Skeletal muscle satellite cell (primary cell): ENCODE data around the gene NSL1.

ENCODE experiments used
- H3K27me3 ChIP-seq: 2 replicates; pipeline ENCODE4 v1.7.0; 2013; ENCODE audit warnings: low read length; ENCODE audit not compliant: control insufficient read depth, insufficient read depth
- H3K36me3 ChIP-seq: 2 replicates; pipeline ENCODE4 v1.7.0; 2013; ENCODE audit warnings: mild to moderate bottlenecking, control low read depth, low read length; ENCODE audit not compliant: insufficient read depth
- H3K4me1 ChIP-seq: 2 replicates; pipeline ENCODE4 v1.7.0; 2013; ENCODE audit warnings: low read length; ENCODE audit not compliant: control insufficient read depth, insufficient read depth
- H3K4me2 ChIP-seq: 2 replicates; pipeline ENCODE4 v1.7.0; 2013; ENCODE audit warnings: mild to moderate bottlenecking, low read length
- H3K4me3 ChIP-seq: 2 replicates; pipeline ENCODE4 v1.7.0; 2013; ENCODE audit warnings: low read length
- H3K9ac ChIP-seq: 2 replicates; pipeline ENCODE4 v1.7.0; 2013; ENCODE audit warnings: mild to moderate bottlenecking, low read depth, low read length, moderate library complexity
- H3K9me3 ChIP-seq: replicated peaks from 2 replicates; pipeline ENCODE4 v1.7.0; 2013; ENCODE audit warnings: mild to moderate bottlenecking, control low read depth, low read length

The NSL1 gene

DNA sequence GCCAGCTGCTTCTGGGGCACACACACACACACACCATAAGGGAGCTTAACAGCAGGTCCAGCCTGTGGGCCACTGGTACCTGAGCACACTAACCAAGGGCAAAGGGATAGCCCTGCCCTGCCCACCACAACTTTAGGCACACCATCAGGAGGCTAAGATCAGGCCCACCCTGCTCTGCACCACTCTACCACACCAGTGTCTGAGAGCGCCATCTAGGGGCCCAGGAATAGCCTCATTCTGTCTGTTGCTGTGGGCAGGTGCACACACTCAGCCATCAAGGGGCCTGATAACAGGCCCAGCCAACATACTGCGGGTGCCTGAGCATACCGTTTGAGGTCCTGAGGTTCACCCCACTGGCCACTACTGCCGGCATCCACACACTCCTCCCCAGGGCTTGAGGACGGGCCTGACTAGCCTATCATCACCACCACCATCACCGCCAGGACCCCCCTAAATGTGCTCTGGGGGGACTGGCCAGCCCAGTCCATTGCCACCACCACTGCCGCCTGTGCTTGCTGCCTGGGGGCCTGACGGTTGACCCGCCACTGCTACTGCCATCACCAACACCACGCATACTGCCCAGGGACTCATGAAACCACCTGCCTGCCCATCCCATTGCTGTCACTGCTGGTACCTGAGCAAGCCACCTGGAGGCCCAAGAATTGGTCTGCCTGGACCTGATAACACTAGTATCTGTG lies 31.3 kb downstream of the NSL1 start:
- H3K27me3 ChIP-seq = no peaks in the 10 kb centered on the region
- H3K9me3 ChIP-seq = no peaks in the 10 kb centered on the region
- no peak overlapping the region for H3K9ac ChIP-seq
- no peaks in the 10 kb centered on the region for H3K4me1 ChIP-seq
- H3K36me3 ChIP-seq = no peaks in the 10 kb centered on the region
- H3K4me2 ChIP-seq = no peak overlapping the region
- no peak overlapping the region for H3K4me3 ChIP-seq

DNA sequence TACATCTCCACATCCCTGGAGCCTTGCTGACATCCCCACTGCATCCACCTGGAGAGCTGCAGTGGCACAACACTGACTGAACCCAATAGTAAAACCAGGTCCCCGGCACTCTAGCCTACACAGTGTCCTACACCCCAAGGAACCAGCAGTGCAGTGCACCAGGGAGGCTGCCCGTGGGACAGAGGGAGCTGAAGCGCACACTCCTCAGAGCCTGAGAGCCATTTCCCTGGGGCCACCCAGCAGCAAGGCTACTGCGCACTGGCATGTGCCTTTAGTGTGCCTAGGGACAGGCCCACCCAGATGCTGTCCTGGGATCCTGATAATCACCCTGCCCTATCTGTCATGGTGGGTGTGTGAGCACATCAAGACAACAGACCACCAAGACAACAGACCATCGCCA lies 31.9 kb downstream of the NSL1 start:
- no peak overlapping the region for H3K4me2 ChIP-seq
- no peak overlapping the region for H3K9ac ChIP-seq
- no peaks in the 10 kb centered on the region for H3K9me3 ChIP-seq
- no peaks in the 10 kb centered on the region for H3K27me3 ChIP-seq
- no peak overlapping the region for H3K4me3 ChIP-seq
- no peaks in the 10 kb centered on the region for H3K36me3 ChIP-seq
- H3K4me1 ChIP-seq = no peaks in the 10 kb centered on the region

- H3K27me3 ChIP-seq = no peaks in the 10 kb centered on the region
- H3K9me3 ChIP-seq = no peaks in the 10 kb centered on the region
- no peaks in the 10 kb centered on the region for H3K36me3 ChIP-seq
- H3K4me1 ChIP-seq = peaks cover 11% of the 10 kb centered on the region
- no peak overlapping the region for H3K4me2 ChIP-seq
- no peak overlapping the region for H3K9ac ChIP-seq
- no peak overlapping the region for H3K4me3 ChIP-seq
Measured at GRCh38 chr1:212754680-212755079, 36.9 kb downstream of the NSL1 start.

DNA sequence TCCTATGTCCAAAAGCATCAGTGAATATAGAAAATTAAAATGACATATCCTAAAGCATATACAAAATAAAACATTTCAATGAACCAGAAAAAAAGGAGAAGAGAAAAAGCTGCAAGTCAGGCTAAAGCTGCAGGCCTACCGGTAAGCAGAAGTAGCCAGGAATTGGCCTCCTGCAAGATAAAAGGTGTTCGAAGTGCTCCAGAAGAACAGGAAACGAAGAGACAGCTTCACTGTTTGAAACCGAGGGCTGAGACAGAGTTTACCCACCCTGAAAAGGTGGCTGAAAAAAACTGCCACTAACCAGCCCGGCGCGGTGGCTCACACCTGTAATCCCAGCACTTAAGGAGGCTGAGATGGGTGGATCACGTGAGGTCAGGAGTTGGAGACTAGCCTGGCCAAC lies 37.4 kb downstream of the NSL1 start:
- no peaks in the 10 kb centered on the region for H3K36me3 ChIP-seq
- no peak overlapping the region for H3K4me2 ChIP-seq
- no peak overlapping the region for H3K4me3 ChIP-seq
- H3K4me1 ChIP-seq = peaks cover 11% of the 10 kb centered on the region
- no peaks in the 10 kb centered on the region for H3K27me3 ChIP-seq
- H3K9ac ChIP-seq = no peak overlapping the region
- H3K9me3 ChIP-seq = no peaks in the 10 kb centered on the region

DNA sequence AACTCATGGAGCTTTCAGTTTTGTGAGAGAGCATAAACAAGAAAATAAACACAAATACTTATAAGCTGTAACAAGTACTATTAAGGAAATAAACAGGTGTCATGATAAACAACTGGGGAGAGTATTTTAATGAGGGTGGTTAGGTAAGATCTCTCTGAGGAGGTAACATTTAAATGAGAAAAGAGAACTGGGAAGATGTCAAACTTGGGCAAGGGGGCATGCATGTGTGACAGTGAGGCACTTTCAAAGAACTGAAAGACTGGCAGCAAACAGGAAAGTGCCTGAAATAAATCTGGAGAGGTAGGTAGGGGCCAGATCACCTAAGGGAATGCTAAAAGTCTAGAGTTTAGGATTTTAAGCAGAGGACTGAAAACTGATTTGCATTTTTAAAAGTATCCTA lies 37.8 kb downstream of the NSL1 start:
- Histone ChIP-seq H3K4me2 (no peak overlapping the region), H3K4me3 (no peak overlapping the region), H3K36me3 (no peaks in the 10 kb centered on the region), H3K27me3 (no peaks in the 10 kb centered on the region), H3K4me1 (peaks cover 11% of the 10 kb centered on the region), H3K9me3 (no peaks in the 10 kb centered on the region), H3K9ac (no peak overlapping the region)

DNA sequence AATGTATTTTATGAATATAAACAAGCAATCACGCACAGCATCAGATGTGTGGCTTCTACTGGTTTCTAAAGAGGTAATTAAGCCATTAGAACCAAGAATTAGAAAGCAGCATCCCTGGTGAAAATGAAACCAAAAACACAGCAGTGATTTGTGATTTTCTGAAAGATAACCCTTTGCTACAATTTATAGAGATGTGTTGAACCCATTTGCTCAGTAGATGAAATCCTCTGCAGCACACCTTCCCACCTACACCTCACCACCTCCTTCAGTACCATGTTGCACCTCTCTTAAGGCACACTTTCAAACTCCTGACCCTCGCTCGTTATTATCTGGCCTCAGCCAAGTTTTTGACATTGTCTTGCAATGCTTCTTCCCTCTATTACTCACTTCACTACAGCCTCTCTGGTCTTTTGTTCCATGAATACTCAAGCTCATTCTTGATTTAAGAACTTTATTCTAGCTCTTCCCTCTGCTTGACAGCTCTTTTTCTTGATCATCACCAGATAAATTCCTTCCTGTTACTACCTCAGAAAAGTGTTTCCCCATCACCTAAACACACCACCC lies 38.6 kb downstream of the NSL1 start:
- Histone ChIP-seq H3K36me3 (no peaks in the 10 kb centered on the region), H3K4me3 (peak overlapping the region; percentile 39), H3K9me3 (no peaks in the 10 kb centered on the region), H3K4me1 (peaks cover 11% of the 10 kb centered on the region), H3K27me3 (no peaks in the 10 kb centered on the region), H3K9ac (no peak overlapping the region), H3K4me2 (peak overlapping the region; percentile 63)

GRCh38 chr1:212752252-212752933 lies 39.2 kb downstream of the NSL1 start:
- Histone ChIP-seq H3K4me1 (peaks cover 11% of the 10 kb centered on the region), H3K9ac (no peak overlapping the region), H3K4me3 (no peak overlapping the region), H3K27me3 (no peaks in the 10 kb centered on the region), H3K4me2 (peak overlapping the region; percentile 63), H3K9me3 (no peaks in the 10 kb centered on the region), H3K36me3 (no peaks in the 10 kb centered on the region)

DNA sequence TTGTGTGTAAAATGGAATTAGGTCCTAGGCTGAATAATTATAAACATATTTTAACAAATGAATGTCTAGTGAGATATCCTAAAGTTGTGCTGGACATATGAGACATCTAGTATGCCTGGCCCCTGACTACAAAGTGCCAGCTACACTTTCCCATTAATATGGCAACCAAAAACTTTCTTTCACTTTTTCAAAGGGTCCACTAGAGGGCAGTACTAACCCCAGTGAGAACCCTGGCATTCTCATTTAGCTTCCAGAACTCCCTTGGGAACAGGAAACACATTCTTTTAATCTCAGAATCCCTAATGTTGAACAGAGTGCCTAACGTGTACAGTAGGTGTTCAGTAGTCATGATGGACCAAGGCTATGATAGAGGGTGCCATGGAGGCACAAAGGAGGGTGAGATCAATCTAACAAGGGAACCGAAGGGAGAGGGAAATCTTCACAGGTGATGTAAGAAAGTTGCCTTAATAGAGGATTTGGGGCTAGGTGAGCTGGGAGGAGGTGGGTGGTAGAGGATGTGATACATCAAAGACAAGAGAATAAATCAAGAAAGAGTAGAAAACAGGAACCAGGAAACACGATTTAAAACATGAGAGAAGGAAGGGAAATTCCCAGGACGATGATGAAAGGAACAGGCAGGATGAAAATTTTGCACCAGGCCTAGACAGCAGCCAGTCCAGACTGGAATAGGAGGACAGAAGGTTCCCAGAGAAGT lies 41.6 kb downstream of the NSL1 start:
- Histone ChIP-seq H3K4me1 (peaks cover 11% of the 10 kb centered on the region), H3K27me3 (no peaks in the 10 kb centered on the region), H3K9ac (no peak overlapping the region), H3K4me2 (no peak overlapping the region), H3K36me3 (no peaks in the 10 kb centered on the region), H3K4me3 (no peak overlapping the region), H3K9me3 (no peaks in the 10 kb centered on the region)

GRCh38 chr1:212746546-212746945 lies 45.0 kb downstream of the NSL1 start:
- Histone ChIP-seq H3K27me3 (no peaks in the 10 kb centered on the region), H3K36me3 (no peaks in the 10 kb centered on the region), H3K9ac (no peak overlapping the region), H3K4me2 (no peak overlapping the region), H3K4me1 (peaks cover 2% of the 10 kb centered on the region), H3K9me3 (no peaks in the 10 kb centered on the region), H3K4me3 (no peak overlapping the region)

- Histone ChIP-seq H3K4me1 (peaks cover 2% of the 10 kb centered on the region), H3K4me2 (no peak overlapping the region), H3K9me3 (no peaks in the 10 kb centered on the region), H3K9ac (no peak overlapping the region), H3K4me3 (no peak overlapping the region), H3K36me3 (no peaks in the 10 kb centered on the region), H3K27me3 (no peaks in the 10 kb centered on the region)
Measured at GRCh38 chr1:212745303-212745702, 46.3 kb downstream of the NSL1 start.

DNA sequence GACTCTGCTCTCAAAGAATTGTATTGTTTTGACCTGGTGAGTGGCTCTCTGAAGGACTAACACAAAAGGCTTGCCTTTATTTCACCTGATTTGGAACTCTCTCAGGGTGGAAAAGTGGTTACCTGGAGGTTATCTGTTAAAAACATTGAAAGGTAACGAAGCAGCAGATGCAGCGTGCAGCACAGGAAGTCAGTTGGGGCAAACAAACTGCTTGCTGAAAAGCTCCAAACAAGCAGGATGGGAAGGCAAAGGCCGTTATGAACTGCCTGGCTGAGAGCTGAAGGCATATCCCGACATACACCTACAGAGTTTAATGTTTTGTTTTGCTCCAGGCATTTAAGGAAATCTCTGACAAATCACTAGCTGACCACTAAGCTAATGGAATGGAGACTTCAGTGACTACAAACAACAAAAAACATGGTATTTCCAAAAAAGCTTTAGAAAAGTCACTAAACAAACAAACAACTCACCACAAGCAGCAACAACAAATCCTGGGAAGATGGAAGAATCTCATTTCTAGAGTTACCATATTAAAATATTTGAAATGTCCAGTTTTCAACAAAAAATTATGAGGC lies 47.6 kb downstream of the NSL1 start:
- no peaks in the 10 kb centered on the region for H3K36me3 ChIP-seq
- H3K9ac ChIP-seq = no peak overlapping the region
- H3K4me1 ChIP-seq = no peaks in the 10 kb centered on the region
- H3K4me3 ChIP-seq = no peak overlapping the region
- no peak overlapping the region for H3K4me2 ChIP-seq
- H3K9me3 ChIP-seq = no peaks in the 10 kb centered on the region
- no peaks in the 10 kb centered on the region for H3K27me3 ChIP-seq
